ENCODE measurements around the gene BACE1-AS.
A peak's percentile ranks its signal among the peaks of the same experiment; 100 is the strongest.

Gene BACE1-AS

DNA sequence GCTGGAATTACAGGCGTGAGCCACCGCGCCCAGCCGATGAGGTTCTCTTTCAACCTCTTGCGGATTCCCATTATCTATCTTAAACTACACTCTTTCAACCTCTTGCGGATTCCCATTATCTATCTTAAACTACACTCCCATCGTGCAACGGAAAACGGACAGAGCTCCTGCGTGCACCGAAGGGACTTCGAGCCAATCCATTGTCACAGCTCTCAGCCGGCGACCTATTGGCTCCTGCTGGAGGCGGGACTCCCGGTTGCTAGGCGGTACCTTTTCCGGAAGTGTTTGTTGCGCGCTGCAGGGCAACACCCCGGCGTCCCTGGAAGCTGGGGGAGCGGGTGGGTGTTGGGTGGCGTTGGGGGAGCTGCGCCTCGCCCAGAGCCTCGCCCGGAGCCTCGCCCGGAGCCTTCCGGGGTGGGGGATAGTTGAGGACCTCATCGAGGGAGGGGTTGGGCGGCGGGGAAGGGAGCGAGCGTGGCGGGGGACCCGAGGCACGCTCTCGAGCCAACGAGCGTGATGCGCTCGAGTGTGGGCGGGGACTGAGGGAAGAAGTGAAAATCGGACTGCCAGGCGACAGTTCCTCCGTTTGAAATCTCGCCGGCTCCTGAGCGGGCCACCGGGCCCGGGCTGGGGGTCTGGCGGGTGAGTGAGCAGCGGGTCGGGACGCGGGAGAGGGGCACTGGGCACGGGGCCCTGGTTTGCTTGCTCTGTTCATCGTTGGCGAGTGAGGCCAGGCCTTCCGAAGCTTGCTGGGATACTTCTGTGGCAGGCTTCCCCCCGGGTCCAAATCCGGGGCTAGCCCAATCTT is 36.6 kb downstream of the BACE1-AS start, which contains the start of gene CEP164:
CEP164 (plus strand) TSS at position 288 of the 808 bp plus-strand sequence. CDS start 10,733 bp downstream, outside the sequence.
- peak; percentile 95 to 98 (median 97) for DNase-seq

GRCh38 chr11:117328375-117329010 is 37.3 kb downstream of the BACE1-AS start:
- DNase-seq: peak in 2 of 4 experiments; percentile 9 to 21

GRCh38 chr11:117332843-117333242 is 41.7 kb downstream of the BACE1-AS start:
- no peak for DNase-seq

DNA sequence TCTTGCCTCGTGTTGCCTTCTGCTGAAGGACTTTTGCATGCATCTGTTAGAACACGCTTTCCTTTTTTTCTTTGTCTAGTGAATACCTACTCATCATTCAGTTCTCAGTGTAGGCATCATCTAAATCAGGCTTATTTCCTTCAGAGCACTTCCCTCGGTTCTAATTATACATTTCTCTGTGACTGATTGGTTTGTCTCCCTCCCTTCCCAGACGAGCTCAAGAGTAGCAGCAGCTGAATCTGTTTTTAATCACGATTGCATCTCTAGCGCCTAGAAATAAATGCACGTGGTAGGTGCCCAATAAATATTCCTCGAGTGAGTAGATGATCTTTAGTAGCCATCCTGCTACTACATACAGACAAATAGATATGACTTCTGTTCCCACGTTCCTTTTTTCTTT is 42.8 kb downstream of the BACE1-AS start:
- no peak for DNase-seq

GRCh38 chr11:117334896-117335295 is 43.8 kb downstream of the BACE1-AS start:
- no peak for DNase-seq

GRCh38 chr11:117335399-117335798 is 44.3 kb downstream of the BACE1-AS start:
- no peak for DNase-seq

- no peak for DNase-seq
Observed at GRCh38 chr11:117337076-117337475, 45.9 kb downstream of the BACE1-AS start.
